Retinal pigment epithelial cell (primary cell): ENCODE data around the gene COMT.
A peak's percentile ranks its signal among the peaks of the same experiment; 100 is the strongest.
"Not testable (repeated sequence)": the region's sequence is repeated elsewhere in the genome, so short reads cannot be mapped to it uniquely, and the experiment has no call there.

Experiments
- DNase-seq: peaks from one replicate; pipeline ENCODE4 v3.0.0-alpha.2; 2010; ENCODE audit warnings: low read depth
- H3K4me3 ChIP-seq: 2 replicates; pipeline ENCODE4 v1.5.1; 2011; ENCODE audit warnings: mild to moderate bottlenecking, low read length, control low read depth, moderate library complexity
- TF ChIP-seq, protein P1 (sequence below): conservative IDR thresholded peaks from 2 replicates; pipeline ENCODE4 v1.5.1; 2011; ENCODE audit warnings: low read depth, low read length, control low read depth, inconsistent platforms

Gene COMT

DNA sequence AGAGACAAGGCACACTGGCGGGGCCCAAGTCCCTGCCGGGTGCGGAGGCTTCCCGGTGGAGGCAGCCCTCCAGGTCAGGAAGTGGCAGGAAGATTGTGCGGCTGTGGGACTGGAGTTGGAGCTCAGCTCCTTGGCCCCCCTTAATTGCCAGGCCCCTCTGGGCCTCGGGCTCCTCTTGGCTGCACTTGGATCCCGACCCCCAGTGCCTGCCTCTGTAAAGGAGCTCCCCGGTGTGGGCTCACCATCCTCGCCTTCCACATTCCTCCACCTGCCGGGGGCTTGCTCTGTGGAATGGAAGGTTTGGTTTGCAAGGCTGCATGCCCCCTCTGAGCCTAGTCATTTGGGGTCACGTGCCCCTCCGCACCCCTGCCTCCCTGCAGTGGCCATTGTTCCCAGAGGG is 38.1 kb upstream of the COMT start:
- TF ChIP-seq, protein P1, sequence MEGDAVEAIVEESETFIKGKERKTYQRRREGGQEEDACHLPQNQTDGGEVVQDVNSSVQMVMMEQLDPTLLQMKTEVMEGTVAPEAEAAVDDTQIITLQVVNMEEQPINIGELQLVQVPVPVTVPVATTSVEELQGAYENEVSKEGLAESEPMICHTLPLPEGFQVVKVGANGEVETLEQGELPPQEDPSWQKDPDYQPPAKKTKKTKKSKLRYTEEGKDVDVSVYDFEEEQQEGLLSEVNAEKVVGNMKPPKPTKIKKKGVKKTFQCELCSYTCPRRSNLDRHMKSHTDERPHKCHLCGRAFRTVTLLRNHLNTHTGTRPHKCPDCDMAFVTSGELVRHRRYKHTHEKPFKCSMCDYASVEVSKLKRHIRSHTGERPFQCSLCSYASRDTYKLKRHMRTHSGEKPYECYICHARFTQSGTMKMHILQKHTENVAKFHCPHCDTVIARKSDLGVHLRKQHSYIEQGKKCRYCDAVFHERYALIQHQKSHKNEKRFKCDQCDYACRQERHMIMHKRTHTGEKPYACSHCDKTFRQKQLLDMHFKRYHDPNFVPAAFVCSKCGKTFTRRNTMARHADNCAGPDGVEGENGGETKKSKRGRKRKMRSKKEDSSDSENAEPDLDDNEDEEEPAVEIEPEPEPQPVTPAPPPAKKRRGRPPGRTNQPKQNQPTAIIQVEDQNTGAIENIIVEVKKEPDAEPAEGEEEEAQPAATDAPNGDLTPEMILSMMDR: no peak
- DNase-seq: no peak
- H3K4me3 ChIP-seq: no peak overlapping the region

DNA sequence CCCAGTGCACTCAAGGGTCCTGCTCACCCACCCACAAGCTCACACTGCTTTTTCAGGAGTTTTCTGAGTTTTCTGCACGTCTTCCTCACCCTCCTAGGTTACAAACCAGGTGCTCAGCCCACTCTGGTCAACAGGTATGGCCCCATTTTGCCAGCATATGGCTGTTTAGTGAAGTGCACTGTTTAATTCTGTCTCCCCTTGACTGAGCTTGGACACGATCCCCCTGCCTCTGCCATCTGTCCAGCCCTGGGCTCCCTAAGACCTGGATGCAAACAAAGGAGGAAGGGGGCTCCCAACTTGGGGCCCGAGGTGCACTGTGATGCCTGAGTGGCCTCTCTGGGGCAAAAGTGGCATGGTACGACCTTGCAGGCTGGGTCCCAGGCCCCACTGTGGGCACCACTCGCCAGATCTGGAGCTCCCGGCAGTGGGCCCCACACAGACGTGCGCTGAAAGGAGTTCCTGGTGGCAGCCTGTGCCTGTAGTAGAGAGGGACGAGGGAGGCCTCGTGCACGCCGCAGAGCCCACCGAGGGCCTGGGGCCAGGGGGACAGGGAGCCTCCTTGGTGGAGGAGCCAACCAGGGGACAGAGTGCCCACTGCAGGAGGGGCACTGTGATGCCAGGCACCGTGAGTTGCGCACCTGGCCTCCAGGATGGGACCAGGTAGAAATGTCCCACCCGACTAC is 37.3 kb upstream of the COMT start:
- no peak for DNase-seq
- no peak overlapping the region for H3K4me3 ChIP-seq
- TF ChIP-seq, protein P1: no peak

DNA sequence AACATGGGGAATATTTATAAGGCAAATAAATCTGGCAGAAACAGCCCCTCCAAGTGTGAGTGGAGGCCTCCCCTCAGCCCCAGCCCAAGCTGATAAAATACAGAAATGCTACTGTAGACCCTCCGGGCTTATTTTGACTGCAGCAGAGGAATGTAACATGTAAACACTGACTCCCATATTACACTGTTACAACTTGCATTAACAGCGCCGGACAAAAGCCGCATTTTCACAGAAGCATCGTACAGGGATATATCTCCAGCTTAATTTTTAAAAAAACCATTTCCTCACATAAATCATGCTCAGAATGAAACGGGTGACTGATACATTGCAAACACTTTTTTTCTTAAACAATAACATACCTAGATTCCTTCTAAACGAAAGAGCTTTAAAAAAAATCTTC is 36.6 kb upstream of the COMT start:
- TF ChIP-seq, protein P1: no peak
- no peak overlapping the region for H3K4me3 ChIP-seq
- DNase-seq: no peak

DNA sequence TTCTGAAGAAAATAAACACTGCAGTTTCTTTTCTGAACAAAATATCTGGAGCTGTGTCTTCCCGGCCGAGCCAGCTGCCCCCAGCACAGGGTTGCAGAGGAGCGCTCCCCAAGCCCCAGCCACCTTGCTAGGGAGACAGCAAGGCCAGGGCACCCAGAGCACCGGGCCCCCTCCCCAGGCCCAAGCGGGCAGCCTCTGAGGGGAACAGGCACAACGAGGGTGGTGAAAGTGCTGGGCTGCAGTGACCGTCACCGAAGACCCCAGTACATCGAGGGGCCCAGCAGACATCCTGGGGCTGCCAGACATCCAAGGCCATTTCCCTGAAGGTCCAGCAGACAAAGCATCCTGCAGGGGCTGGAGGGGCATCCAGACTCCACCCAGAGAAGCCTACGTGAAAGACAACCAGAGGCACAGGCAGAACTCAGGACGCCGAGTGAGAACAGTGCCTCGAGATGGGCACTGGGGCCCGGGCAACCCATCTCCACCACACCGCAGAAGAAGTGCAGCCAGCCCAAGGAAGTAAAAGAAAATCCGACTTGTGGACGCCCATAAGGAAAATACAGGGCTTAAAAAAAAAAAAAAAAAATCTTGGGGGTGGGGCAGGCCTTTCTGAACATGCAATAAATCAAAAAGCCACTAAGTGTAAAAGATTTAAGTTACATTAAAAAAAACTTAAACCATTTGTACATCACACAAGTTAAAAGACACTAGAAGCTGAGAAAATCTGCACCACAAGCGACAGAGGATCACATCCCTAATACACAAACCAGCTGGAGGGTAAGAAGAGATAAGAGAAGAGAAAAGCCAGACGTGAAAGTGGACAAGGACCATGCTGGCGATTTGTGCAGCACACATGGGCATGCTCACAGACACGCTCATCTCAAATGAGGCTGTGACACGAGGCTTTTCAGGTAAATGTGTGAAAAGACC is 36.0 kb upstream of the COMT start:
- DNase-seq: no peak
- no peak overlapping the region for H3K4me3 ChIP-seq
- TF ChIP-seq, protein P1: no peak

DNA sequence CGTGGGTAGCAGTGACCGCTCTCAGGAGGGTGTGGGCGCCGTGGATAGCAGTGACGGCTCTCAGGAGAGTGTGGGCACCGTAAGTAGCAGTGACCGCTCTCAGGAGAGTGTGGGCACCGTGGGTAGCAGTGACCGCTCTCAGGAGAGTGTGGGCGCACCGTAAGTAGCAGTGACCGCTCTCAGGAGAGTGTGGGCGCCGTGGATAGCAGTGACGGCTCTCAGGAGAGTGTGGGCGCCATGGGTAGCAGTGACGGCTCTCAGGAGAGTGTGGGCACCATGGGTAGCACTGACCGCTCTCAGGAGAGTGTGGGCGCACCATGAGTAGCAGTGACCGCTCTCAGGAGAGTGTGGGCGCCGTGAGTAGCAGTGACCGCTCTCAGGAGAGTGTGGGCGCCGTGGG is 34.7 kb upstream of the COMT start:
- not testable (repeated sequence) for H3K4me3 ChIP-seq, DNase-seq

DNA sequence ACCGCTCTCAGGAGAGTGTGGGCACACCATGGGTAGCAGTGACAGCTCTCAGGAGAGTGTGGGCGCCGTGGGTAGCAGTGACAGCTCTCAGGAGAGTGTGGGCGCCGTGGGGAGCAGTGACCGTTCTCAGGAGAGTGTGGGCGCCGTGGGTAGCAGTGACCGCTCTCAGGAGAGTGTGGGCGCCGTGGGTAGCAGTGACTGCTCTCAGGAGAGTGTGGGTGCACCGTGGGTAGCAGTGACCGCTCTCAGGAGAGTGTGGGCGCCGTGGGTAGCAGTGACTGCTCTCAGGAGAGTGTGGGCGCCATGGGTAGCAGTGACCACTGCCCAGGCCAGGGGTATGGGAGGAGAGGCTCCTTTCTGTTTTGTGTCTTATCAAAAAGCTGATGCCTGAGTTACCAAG is 33.7 kb upstream of the COMT start:
- not testable (repeated sequence) for DNase-seq, H3K4me3 ChIP-seq

DNA sequence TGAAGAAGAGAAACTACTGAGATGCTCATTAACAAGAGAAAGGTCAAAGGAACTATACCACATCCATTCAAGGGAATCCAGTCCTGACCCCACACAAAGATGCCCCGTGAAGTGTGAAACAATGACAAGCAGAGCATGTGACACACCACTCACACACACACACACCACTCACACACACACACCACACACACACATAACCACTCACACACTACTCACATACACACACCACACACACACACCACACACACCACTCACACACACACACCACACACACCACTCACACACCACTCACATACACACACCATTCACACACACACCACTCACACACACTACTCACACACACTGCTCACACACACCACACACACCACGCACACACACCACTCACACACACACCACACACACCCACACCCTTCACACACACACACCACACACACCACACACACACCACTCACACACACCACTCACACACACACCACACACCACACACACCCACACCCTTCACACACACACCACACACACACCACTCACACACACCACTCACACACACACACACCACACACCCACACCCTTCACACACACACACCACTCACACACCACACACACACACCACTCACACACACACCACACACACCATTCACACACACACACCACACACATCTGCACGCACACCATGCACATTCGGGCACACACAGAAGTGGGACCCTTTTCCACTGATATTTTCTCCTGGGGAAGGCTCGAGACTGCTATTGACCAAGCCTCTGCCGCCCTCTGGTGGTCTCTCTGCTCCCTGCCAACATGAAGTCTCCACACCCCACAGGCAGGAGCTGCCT is 32.0 kb upstream of the COMT start:
- no peak overlapping the region for H3K4me3 ChIP-seq
- TF ChIP-seq, protein P1: peak; percentile 94
- peak; percentile 9 for DNase-seq
